DOHH2 (cell line): ENCODE data around the gene TNFAIP8L1.
A peak's percentile ranks its signal among the peaks of the same experiment; 100 is the strongest.
"Not testable (repeated sequence)": the region's sequence is repeated elsewhere in the genome, so short reads cannot be mapped to it uniquely, and the experiment has no call there.

ENCODE experiments used
- H3F3A ChIP-seq: fragments of 200-600 bp; sonication (generic), shearing (Covaris generic); 2 replicates; pipeline ENCODE4 v1.6.0; 2016; ENCODE audit warnings: antibody characterized with exemption, mild to moderate bottlenecking; ENCODE audit not compliant: control insufficient read depth, insufficient read depth
- H3K27ac ChIP-seq: fragments of 200-600 bp; sonication (generic); 2 replicates; pipeline ENCODE4 v1.5.1; 2014; ENCODE audit warnings: low read depth, mild to moderate bottlenecking, low read length, moderate library complexity
- H3K27me3 ChIP-seq: fragments of 200-600 bp; sonication (generic); 2 replicates; pipeline ENCODE4 v1.6.1; 2014; ENCODE audit warnings: mild to moderate bottlenecking, low read length, mixed read lengths; ENCODE audit not compliant: control insufficient read depth
- H3K36me3 ChIP-seq: fragments of 200-600 bp; sonication (generic); 2 replicates; pipeline ENCODE4 v1.6.1; 2014; ENCODE audit warnings: mild to moderate bottlenecking, low read length, moderate library complexity, mixed read lengths; ENCODE audit not compliant: control insufficient read depth
- H3K4me1 ChIP-seq: fragments of 200-600 bp; sonication (generic); 2 replicates; pipeline ENCODE4 v1.6.1; 2014; ENCODE audit warnings: mild to moderate bottlenecking, low read length, mixed read lengths; ENCODE audit not compliant: control insufficient read depth
- H3K4me2 ChIP-seq: fragments of 200-600 bp; sonication (generic); 2 replicates; pipeline ENCODE4 v1.6.0; 2014; ENCODE audit warnings: mild to moderate bottlenecking, low read length, moderate library complexity
- H3K4me3 ChIP-seq: fragments of 200-600 bp; sonication (generic); 2 replicates; pipeline ENCODE4 v1.5.1; 2014; ENCODE audit warnings: mild to moderate bottlenecking, low read length, mixed read lengths
- H3K79me2 ChIP-seq: fragments of 200-600 bp; sonication (generic); 2 replicates; pipeline ENCODE4 v1.6.1; 2014; ENCODE audit warnings: mild to moderate bottlenecking, low read length, mixed read lengths; ENCODE audit not compliant: control insufficient read depth
- H3K9me2 ChIP-seq: fragments of 200-600 bp; sonication (generic); replicated peaks from 2 replicates; pipeline ENCODE4 v1.6.1; 2014; ENCODE audit warnings: mild to moderate bottlenecking, low read length, mixed read lengths; ENCODE audit not compliant: control insufficient read depth
- H3K9me3 ChIP-seq: fragments of 200-600 bp; sonication (generic); 2 replicates; pipeline ENCODE4 v1.6.1; 2014; ENCODE audit warnings: antibody characterized with exemption, low read length, mixed read lengths; ENCODE audit not compliant: control insufficient read depth, insufficient read depth
- H4K20me1 ChIP-seq: fragments of 200-600 bp; sonication (generic); 2 replicates; pipeline ENCODE4 v1.6.0; 2014; ENCODE audit warnings: low read depth, mild to moderate bottlenecking, antibody characterized with exemption, low read length, moderate library complexity; ENCODE audit not compliant: control insufficient read depth, insufficient read depth
- CTCF ChIP-seq: fragments of 200-600 bp; sonication (generic); IDR thresholded peaks from one replicate; pipeline ENCODE4 v1.5.1; 2014; ENCODE audit warnings: antibody characterized with exemption, mild to moderate bottlenecking, low read depth, low read length; ENCODE audit not compliant: poor library complexity, severe bottlenecking
- EZH2phosphoT487 ChIP-seq: fragments of 200-600 bp; sonication (generic); IDR thresholded peaks from 2 replicates; pipeline ENCODE4 v1.6.1; 2017; ENCODE audit warnings: borderline replicate concordance, mild to moderate bottlenecking, antibody characterized with exemption, low read length, moderate library complexity, mixed read lengths

TNFAIP8L1 gene

GRCh38 chr19:4675346-4675745 lies 36.0 kb downstream of the TNFAIP8L1 start:
- no peak for TF ChIP-seq EZH2phosphoT487
- no peak for TF ChIP-seq CTCF
- no peaks in the 10 kb centered on the region for H3K9me2 ChIP-seq
- peaks cover 13% of the 10 kb centered on the region for H3K36me3 ChIP-seq
- H3K4me3 ChIP-seq: no peak overlapping the region
- no peaks in the 10 kb centered on the region for H3K79me2 ChIP-seq
- no peaks in the 10 kb centered on the region for H3K9me3 ChIP-seq
- peaks cover 14% of the 10 kb centered on the region for H3F3A ChIP-seq
- H3K4me2 ChIP-seq: no peak overlapping the region
- no peaks in the 10 kb centered on the region for H3K27me3 ChIP-seq
- H3K4me1 ChIP-seq: peaks cover 4% of the 10 kb centered on the region
- no peaks in the 10 kb centered on the region for H4K20me1 ChIP-seq
- H3K27ac ChIP-seq: no peak overlapping the region

- Histone ChIP-seq H3K4me3 (no peak overlapping the region), H3K4me2 (no peak overlapping the region), H3K9me2 (no peaks in the 10 kb centered on the region), H3F3A (peaks cover 2% of the 10 kb centered on the region; the same call in 1 of the 2 replicates), H3K4me1 (no peaks in the 10 kb centered on the region), H4K20me1 (no peaks in the 10 kb centered on the region), H3K27ac (no peak overlapping the region), H3K27me3 (no peaks in the 10 kb centered on the region), H3K36me3 (peaks cover 13% of the 10 kb centered on the region), H3K79me2 (no peaks in the 10 kb centered on the region), H3K9me3 (no peaks in the 10 kb centered on the region)
- peak; percentile 72 for TF ChIP-seq CTCF
- no peak for TF ChIP-seq EZH2phosphoT487
Observed at GRCh38 chr19:4676955-4677731, 37.8 kb downstream of the TNFAIP8L1 start.

GRCh38 chr19:4678881-4679790 lies 39.8 kb downstream of the TNFAIP8L1 start:
- Histone ChIP-seq H3K36me3 (peaks cover 13% of the 10 kb centered on the region), H3K27ac (no peak overlapping the region), H3K27me3 (no peaks in the 10 kb centered on the region), H3K9me3 (no peaks in the 10 kb centered on the region), H3K4me2 (no peak overlapping the region), H4K20me1 (no peaks in the 10 kb centered on the region), H3K9me2 (no peaks in the 10 kb centered on the region), H3K4me3 (no peak overlapping the region), H3K4me1 (no peaks in the 10 kb centered on the region), H3F3A (no peaks in the 10 kb centered on the region), H3K79me2 (no peaks in the 10 kb centered on the region)
- TF ChIP-seq EZH2phosphoT487 (no peak), CTCF (no peak)

GRCh38 chr19:4680021-4680420 lies 40.7 kb downstream of the TNFAIP8L1 start:
- not testable (repeated sequence) for H3K4me1 ChIP-seq, H4K20me1 ChIP-seq, H3K4me3 ChIP-seq, H3K9me3 ChIP-seq, H3K9me2 ChIP-seq, H3K27ac ChIP-seq, H3K27me3 ChIP-seq, H3F3A ChIP-seq, H3K79me2 ChIP-seq, H3K4me2 ChIP-seq
- peaks cover 15% of the 10 kb centered on the region for H3K36me3 ChIP-seq
